ENCODE results near the gene L1TD1. TPM values are rescaled to one million over a fixed set of nuclear protein-coding genes. Genes with fewer than 3 reads are reported as not detected.
"Not testable (repeated sequence)": the region's sequence is repeated elsewhere in the genome, so short reads cannot be mapped to it uniquely, and the experiment has no call there.

L1TD1 gene
- total RNA-seq, 1 experiment from 2014 or later, result 103 TPM

DNA sequence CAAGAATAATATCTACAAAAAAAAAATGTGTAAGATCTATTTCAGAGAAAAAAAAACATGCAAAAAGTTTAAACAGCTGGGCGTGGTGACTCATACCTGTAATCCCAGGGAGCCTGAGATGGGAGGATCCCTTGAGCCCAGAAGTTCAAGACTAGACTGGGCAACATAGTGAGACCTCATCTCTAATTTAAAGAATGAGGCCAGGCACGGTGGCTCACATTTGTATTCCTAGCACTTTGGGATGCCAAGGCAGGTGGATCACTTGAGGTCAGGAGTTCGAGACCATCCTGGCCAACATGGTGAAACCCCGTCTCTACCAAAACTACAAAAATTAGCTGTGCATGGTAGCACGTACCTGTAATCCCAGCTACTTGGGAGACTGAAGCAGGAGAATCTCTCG, 9.4 kb upstream of the L1TD1 start:
- not testable (repeated sequence) for H3K4me3 ChIP-seq (ENCODE audit: insufficient read depth, low read depth, low read length); DNase-seq; H3K27me3 ChIP-seq (ENCODE audit: control insufficient read depth, insufficient read depth, low read length); H3K36me3 ChIP-seq (replicated peaks; ENCODE audit: control insufficient read depth, insufficient read depth, low read length)

DNA sequence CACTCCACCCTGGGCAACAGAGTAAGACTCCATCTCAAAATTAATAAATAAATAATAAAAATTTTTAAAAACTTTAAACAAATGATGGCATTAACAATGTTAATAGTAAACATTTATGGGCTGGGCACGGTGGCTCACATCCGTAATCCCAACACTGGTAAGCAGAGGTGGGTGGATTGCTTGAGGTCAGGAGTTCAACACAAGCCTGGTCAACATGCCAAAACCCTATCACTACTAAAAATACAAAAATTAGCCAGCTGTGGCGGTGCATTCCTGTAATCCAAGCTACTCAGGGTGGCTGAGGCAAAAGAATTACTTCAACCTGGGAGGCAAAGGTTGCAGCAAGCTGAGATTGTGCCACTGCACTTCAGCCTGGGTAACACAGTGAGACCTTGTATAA, 9.0 kb upstream of the L1TD1 start:
- no peak for DNase-seq
- no peaks in the 10 kb centered on the region for H3K27me3 ChIP-seq (ENCODE audit: control insufficient read depth, insufficient read depth, low read length)
- no peak overlapping the region for H3K4me3 ChIP-seq (ENCODE audit: insufficient read depth, low read depth, low read length)
- H3K36me3 ChIP-seq (replicated peaks; ENCODE audit: control insufficient read depth, insufficient read depth, low read length), result no peaks in the 10 kb centered on the region

DNA sequence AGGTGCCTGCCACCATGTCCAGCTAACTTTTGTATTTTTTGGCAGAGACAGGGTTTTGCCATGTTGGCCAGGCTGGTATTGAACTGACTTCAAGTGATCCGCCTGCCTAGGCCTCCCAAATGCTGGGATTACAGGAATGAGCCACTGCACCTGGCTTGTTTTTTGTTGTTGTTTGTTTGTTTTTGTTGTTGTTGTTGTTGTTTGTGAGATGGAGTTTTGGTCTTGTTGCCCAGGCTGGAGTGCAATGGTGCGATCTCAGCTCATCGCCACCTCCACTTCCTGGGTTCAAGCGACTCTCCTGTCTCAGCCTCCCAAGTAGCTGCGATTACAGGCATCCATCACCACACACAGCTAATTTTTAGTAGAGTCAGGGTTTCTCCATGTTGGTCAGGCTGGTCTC, 7.1 kb upstream of the L1TD1 start:
- Histone ChIP-seq H3K4me3 (ENCODE audit: insufficient read depth, low read depth, low read length) (no peak overlapping the region), H3K36me3 (replicated peaks; ENCODE audit: control insufficient read depth, insufficient read depth, low read length) (no peaks in the 10 kb centered on the region), H3K27me3 (ENCODE audit: control insufficient read depth, insufficient read depth, low read length) (no peaks in the 10 kb centered on the region)
- no peak for DNase-seq

DNA sequence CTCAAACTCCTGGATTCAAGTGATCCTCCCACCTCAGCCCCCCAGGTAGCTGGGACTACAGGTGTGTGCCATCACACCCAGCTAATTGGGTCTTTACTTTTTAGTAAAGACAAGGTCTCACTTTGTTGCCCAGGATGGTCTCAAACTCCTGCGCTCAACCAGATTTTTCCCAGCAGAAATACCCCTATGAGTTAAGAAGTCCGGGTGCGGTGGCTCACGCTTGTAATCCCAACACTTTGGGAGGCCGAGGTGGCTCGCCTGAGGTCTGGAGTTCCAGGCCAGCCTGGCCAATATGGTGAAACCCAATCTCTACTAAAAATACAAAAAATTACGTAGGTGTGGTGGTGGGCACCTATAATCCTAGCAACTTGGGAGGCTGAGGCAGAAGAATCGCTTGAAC, 6.5 kb upstream of the L1TD1 start:
- no peaks in the 10 kb centered on the region for H3K27me3 ChIP-seq (ENCODE audit: control insufficient read depth, insufficient read depth, low read length)
- no peaks in the 10 kb centered on the region for H3K36me3 ChIP-seq (replicated peaks; ENCODE audit: control insufficient read depth, insufficient read depth, low read length)
- DNase-seq, result no peak
- H3K4me3 ChIP-seq (ENCODE audit: insufficient read depth, low read depth, low read length), result no peak overlapping the region

DNA sequence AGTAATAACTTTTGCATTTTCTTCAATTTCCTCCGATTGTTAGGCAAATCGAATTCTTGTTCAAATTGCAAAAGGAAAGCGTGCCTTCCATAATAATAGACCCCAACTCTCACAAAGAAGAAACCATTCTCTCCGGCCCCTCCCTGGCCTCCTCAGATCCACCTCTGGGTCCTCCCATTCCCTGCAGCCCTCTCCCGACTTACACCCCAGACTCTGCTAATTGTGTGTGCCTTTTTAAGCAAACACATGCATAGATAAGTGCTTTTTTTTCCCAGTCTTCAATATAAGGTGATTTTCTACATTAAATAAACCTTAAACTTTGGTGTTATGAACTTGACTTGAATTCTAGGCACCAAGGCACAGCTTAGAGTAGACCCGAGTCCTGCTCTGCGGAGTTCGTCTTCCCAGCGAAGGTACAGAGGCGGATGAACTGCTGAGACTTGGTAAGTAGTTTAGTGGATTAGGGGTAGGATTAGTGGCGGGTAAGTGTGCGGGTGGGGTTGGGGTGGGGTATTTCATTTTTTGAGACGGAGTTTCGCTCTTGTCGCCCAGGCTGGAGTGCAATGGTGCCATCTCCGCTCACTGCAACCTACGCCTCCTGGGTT, 1.5 kb downstream of the L1TD1 start:
- peak; percentile 76 for DNase-seq
- H3K4me3 ChIP-seq (ENCODE audit: insufficient read depth, low read depth, low read length), result peak overlapping the region; percentile 100
- H3K36me3 ChIP-seq (replicated peaks; ENCODE audit: control insufficient read depth, insufficient read depth, low read length), result peaks cover 23% of the 10 kb centered on the region
- H3K27me3 ChIP-seq (ENCODE audit: control insufficient read depth, insufficient read depth, low read length), result no peaks in the 10 kb centered on the region

DNA sequence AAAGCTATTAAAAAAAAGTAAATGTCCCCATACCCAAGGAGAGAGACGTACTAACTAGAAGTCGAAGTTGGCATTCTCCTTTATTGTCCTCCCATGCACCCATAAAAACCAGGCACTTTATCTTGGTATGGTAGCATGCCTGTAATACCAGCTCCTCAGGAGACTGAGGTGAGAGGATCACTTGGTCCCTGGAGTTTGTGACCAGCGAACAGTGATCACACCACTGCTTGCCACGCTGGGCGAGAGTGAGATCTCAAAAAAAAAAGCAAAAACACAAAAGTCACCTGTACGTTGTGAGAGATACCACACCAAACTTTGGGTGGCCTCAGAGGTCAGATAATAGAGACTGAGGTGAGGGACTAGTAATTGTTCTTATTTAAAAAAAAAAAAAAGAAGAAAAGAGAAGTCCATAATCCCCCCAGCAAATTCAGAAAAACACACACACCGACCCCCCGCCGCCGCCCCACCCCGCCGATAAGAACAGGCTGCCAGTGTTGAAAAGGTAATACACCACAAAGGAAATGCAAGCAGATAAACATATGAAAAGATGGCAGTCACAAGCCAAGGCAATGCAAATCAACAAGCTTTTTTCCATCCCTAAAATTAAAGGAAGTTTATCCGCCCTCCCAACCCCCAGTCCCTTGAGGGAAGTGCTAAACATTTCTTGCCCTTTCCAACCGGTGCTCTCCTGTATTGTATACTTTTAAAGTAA, 3.6 kb downstream of the L1TD1 start:
- peak; percentile 73 for DNase-seq
- peaks cover 34% of the 10 kb centered on the region for H3K36me3 ChIP-seq (replicated peaks; ENCODE audit: control insufficient read depth, insufficient read depth, low read length)
- peak overlapping the region; percentile 44 for H3K4me3 ChIP-seq (ENCODE audit: insufficient read depth, low read depth, low read length)
- H3K27me3 ChIP-seq (ENCODE audit: control insufficient read depth, insufficient read depth, low read length), result no peaks in the 10 kb centered on the region

DNA sequence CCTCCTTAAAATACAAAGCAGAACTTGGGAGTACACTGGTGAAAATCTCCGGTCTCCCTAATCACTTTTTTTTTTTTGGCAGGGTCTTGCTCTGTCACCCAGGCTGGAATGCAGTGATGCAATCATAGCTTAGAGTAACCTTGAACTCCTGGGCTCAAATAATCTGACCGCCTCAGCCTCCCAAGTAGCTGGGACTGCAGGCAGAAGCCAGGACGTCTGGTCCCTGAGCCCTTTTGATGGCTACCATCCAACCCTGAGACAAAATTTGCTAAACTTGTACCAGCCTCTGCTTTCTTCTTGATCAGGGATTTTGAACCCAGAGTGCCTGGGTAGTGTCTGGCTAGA, 4.1 kb downstream of the L1TD1 start:
- H3K36me3 ChIP-seq (replicated peaks; ENCODE audit: control insufficient read depth, insufficient read depth, low read length), result peaks cover 35% of the 10 kb centered on the region
- H3K4me3 ChIP-seq (ENCODE audit: insufficient read depth, low read depth, low read length), result peak overlapping the region; percentile 44
- no peaks in the 10 kb centered on the region for H3K27me3 ChIP-seq (ENCODE audit: control insufficient read depth, insufficient read depth, low read length)
- DNase-seq, result no peak

DNA sequence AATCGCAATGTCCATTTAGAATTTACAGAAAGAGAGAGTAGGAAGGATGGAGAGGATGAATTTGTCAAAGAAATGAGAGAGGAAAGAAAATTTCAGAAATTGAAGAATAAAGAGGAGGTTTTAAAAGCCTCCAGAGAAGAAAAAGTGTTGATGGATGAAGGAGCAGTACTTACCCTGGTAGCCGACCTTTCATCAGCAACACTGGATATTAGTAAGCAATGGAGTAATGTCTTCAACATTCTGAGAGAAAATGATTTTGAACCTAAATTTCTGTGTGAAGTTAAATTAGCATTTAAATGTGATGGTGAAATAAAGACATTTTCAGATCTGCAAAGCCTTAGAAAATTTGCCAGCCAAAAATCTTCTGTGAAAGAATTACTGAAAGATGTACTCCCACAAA, 12.5 kb downstream of the L1TD1 start:
- Histone ChIP-seq H3K4me3 (ENCODE audit: insufficient read depth, low read depth, low read length) (no peak overlapping the region), H3K27me3 (ENCODE audit: control insufficient read depth, insufficient read depth, low read length) (no peaks in the 10 kb centered on the region)

DNA sequence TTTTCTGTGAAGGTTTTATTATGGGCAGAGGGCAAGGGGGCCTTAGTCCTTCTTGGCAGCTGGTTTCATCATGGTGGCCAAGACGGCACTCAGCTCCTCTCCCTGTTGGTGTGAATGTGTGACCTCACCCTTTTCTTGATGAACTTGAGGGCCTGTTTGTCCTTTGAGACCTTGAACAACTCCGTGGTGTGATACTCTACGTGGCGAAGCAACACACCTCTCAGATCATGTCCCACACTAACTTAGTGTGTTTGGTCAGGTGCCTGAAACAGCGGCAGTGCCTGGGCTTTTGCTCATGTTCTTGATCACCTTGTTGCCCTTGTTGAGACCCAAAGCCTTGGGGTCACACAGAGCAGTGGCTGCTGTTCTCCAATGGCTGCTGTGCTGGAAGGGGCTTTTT, 13.4 kb downstream of the L1TD1 start:
- no peak for DNase-seq
- Histone ChIP-seq H3K36me3 (replicated peaks; ENCODE audit: control insufficient read depth, insufficient read depth, low read length) (peaks cover 44% of the 10 kb centered on the region), H3K4me3 (ENCODE audit: insufficient read depth, low read depth, low read length) (no peak overlapping the region), H3K27me3 (ENCODE audit: control insufficient read depth, insufficient read depth, low read length) (no peaks in the 10 kb centered on the region)

More for the DNA sequence above, 12.5 kb downstream of the L1TD1 start:
- peaks cover 51% of the 10 kb centered on the region for H3K36me3 ChIP-seq (replicated peaks; ENCODE audit: control insufficient read depth, insufficient read depth, low read length)
- DNase-seq, result no peak

DNA sequence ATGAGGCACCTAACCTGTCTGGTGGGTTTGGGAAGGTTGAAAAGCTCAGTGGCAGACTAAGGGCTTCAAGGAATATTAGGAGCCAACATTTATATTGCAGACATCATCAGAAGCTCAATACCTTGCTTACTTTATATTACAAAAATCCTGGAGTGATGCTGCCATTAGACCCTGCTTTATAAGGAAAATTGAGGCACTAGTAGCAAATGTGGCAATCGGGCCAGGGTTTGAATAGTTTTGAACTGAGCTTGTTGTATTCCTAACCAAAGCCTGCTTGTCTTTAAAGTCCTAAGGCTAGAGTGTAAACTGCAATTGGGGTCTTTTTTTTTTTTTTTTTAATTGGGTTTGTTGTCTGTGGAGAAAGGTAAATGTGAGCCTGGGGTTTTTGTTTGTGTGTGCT, 14.3 kb downstream of the L1TD1 start:
- Histone ChIP-seq H3K36me3 (replicated peaks; ENCODE audit: control insufficient read depth, insufficient read depth, low read length) (peaks cover 40% of the 10 kb centered on the region), H3K4me3 (ENCODE audit: insufficient read depth, low read depth, low read length) (no peak overlapping the region)
- DNase-seq, result no peak

DNA sequence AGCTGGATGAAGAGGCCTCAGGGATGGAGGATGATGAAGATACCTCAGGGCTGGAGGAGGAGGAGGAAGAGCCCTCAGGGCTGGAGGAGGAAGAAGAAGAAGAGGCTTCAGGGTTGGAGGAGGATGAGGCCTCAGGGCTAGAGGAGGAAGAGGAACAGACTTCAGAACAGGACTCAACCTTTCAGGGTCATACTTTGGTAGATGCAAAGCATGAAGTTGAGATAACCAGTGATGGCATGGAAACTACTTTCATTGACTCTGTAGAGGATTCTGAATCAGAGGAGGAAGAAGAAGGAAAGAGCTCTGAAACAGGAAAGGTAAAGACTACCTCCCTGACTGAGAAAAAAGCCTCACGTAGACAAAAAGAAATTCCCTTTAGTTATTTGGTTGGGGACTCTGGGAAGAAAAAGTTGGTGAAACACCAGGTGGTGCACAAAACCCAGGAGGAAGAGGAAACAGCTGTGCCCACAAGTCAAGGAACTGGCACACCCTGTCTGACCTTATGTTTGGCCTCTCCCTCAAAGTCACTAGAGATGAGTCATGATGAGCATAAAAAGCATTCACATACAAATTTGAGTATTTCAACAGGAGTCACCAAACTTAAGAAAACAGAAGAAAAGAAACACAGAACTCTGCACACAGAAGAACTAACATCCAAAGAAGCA, 15.4 kb downstream of the L1TD1 start:
- H3K4me3 ChIP-seq (ENCODE audit: insufficient read depth, low read depth, low read length), result no peak overlapping the region
- H3K36me3 ChIP-seq (replicated peaks; ENCODE audit: control insufficient read depth, insufficient read depth, low read length), result peaks cover 35% of the 10 kb centered on the region
- no peak for DNase-seq
- H3K27me3 ChIP-seq (ENCODE audit: control insufficient read depth, insufficient read depth, low read length), result no peaks in the 10 kb centered on the region

More for the DNA sequence above, 14.3 kb downstream of the L1TD1 start:
- no peaks in the 10 kb centered on the region for H3K27me3 ChIP-seq (ENCODE audit: control insufficient read depth, insufficient read depth, low read length)

DNA sequence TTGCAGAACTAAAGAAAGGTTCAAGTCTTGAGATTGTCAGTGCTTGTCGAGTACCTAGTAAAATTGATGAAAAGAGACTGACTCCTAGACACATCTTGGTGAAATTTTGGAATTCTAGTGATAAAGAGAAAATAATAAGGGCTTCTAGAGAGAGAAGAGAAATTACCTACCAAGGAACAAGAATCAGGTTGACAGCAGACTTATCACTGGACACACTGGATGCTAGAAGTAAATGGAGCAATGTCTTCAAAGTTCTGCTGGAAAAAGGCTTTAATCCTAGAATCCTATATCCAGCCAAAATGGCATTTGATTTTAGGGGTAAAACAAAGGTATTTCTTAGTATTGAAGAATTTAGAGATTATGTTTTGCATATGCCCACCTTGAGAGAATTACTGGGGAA, 16.3 kb downstream of the L1TD1 start:
- H3K27me3 ChIP-seq (ENCODE audit: control insufficient read depth, insufficient read depth, low read length), result no peaks in the 10 kb centered on the region
- no peak overlapping the region for H3K4me3 ChIP-seq (ENCODE audit: insufficient read depth, low read depth, low read length)
- DNase-seq, result no peak
- H3K36me3 ChIP-seq (replicated peaks; ENCODE audit: control insufficient read depth, insufficient read depth, low read length), result peaks cover 32% of the 10 kb centered on the region

DNA sequence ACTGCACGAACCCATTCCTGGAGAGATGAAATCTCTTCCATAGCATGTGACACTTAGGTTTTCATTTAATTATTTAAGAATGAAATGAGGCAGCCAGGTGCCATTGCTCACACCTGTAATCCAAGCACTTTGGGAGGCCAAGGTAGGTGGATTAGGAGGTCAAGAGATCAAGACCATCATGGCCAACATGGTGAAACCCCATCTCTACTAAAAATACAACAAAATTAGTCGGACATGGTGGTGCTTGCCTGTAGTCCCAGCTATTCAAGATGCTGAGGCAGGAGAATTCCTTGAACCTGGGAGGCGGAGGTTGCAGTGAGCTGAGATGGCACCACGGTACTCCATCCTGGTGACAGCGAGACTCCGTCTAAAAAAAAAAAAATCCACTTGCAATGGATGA, 17.8 kb downstream of the L1TD1 start:
- Histone ChIP-seq H3K36me3 (replicated peaks; ENCODE audit: control insufficient read depth, insufficient read depth, low read length) (peaks cover 28% of the 10 kb centered on the region), H3K27me3 (ENCODE audit: control insufficient read depth, insufficient read depth, low read length) (no peaks in the 10 kb centered on the region), H3K4me3 (ENCODE audit: insufficient read depth, low read depth, low read length) (no peak overlapping the region)
- no peak for DNase-seq

DNA sequence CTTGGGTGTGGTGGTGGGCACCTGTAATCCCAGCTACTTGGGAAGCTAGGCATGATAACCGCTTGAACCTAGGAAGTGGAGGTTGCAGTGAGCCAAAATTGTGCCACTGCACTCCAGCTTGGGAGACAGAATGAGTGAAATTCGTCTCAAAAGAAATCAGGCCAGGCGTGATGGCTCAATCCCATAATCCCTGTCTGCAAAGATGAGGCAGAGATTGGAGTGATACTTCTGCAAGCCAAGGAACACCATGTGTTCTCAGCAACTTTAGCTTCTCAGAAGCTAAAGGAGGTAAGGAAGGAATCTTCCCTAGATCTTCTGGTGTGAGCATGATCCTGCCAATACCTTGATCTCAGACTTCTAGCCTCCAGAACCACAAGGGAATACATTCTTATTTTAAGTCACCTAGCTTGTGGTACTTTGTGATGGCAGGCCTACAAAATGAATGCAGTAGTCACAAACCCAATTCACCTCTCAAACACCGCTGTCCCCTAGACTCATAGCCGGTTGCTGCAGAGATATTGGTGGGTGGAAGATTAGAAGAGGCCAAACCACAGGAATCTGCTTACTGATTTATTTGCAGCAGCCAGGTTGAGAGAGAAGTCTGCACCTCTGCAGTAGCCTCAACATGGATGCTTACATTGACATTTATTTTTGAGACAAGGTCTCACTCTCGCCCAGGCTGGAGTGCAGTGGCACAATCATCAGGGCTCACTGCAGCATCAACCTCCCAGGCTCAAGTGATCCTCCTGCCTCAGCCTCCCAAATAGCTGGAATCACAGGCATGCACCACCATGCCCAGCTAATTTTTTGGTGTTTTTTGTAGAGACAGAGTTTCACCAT, 18.6 kb downstream of the L1TD1 start:
- H3K4me3 ChIP-seq (ENCODE audit: insufficient read depth, low read depth, low read length), result no peak overlapping the region
- no peaks in the 10 kb centered on the region for H3K27me3 ChIP-seq (ENCODE audit: control insufficient read depth, insufficient read depth, low read length)
- no peak for DNase-seq
- H3K36me3 ChIP-seq (replicated peaks; ENCODE audit: control insufficient read depth, insufficient read depth, low read length), result peaks cover 26% of the 10 kb centered on the region

Measured in H7 (cell line).